ENCODE data around the gene DYNC1H1.
A peak's percentile ranks its signal among the peaks of the same experiment; 100 is the strongest.

The DYNC1H1 gene

DNA sequence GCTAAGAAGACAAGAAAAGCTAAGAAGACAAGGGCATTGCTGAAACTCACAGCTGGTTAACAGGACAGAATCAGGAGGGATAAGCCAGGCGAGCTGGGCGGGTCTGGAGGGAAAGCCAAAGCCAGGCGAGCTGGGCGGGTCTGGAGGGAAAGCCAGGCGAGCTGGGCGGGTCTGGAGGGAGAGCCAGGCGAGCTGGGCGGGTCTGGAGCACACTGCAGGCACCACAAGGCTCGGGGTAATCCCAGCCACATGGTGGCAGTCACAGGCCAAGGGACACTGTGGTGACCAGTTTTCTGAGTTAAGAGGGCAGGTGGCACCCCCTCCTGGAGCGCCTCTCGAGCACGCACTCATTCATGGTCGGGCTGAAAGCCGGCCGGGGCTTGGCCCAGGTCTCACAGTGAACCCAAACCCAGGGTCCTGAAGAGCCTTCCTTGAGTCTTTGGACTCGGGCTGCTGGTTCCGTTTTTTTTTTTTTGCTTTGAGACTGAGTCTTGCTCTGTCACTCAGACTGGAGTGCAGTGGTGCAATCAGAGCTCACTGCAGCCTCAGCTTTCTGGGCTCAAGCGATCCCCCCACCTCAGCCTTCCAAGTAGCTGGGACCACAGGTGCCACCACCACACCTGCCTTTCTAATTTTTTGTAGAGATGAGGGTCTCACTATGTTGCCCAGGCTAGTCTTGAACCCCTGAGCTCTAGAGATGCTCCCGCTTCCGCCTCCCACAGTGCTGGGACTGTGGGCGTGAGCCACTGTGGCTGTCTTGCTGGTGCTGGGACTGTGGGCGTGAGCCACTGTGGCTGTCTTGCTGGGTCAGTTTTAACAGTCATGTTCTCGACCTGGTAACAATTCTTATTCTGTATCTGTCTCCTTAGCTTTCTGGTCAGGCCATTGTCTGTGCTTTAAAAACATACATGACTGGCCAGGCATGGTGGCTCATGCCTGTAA lies 82.2 kb downstream of the DYNC1H1 start (continued):
- peak; percentile 32; the same call in 1 of the 2 replicates for TF ChIP-seq PRDM1 (tag by site-specific recombination; IDR thresholded peaks at IDR 0.05)
- no peak for TF ChIP-seq ZNF146 (tag by site-specific recombination; IDR thresholded peaks at IDR 0.05)
- TF ChIP-seq ZNF623 (tag by site-specific recombination; IDR thresholded peaks at IDR 0.05): no peak
- TF ChIP-seq, protein P1, sequence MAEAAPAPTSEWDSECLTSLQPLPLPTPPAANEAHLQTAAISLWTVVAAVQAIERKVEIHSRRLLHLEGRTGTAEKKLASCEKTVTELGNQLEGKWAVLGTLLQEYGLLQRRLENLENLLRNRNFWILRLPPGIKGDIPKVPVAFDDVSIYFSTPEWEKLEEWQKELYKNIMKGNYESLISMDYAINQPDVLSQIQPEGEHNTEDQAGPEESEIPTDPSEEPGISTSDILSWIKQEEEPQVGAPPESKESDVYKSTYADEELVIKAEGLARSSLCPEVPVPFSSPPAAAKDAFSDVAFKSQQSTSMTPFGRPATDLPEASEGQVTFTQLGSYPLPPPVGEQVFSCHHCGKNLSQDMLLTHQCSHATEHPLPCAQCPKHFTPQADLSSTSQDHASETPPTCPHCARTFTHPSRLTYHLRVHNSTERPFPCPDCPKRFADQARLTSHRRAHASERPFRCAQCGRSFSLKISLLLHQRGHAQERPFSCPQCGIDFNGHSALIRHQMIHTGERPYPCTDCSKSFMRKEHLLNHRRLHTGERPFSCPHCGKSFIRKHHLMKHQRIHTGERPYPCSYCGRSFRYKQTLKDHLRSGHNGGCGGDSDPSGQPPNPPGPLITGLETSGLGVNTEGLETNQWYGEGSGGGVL (tag by site-specific recombination; IDR thresholded peaks at IDR 0.05): no peak
- TF ChIP-seq, protein P2, sequence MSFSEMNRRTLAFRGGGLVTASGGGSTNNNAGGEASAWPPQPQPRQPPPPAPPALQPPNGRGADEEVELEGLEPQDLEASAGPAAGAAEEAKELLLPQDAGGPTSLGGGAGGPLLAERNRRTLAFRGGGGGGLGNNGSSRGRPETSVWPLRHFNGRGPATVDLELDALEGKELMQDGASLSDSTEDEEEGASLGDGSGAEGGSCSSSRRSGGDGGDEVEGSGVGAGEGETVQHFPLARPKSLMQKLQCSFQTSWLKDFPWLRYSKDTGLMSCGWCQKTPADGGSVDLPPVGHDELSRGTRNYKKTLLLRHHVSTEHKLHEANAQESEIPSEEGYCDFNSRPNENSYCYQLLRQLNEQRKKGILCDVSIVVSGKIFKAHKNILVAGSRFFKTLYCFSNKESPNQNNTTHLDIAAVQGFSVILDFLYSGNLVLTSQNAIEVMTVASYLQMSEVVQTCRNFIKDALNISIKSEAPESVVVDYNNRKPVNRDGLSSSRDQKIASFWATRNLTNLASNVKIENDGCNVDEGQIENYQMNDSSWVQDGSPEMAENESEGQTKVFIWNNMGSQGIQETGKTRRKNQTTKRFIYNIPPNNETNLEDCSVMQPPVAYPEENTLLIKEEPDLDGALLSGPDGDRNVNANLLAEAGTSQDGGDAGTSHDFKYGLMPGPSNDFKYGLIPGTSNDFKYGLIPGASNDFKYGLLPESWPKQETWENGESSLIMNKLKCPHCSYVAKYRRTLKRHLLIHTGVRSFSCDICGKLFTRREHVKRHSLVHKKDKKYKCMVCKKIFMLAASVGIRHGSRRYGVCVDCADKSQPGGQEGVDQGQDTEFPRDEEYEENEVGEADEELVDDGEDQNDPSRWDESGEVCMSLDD (tag by site-specific recombination; IDR thresholded peaks at IDR 0.05): no peak
- peak; percentile 50; the same call in 1 of the 2 replicates for TF ChIP-seq SP3 (tag by site-specific recombination; IDR thresholded peaks at IDR 0.05)
- no peak for TF ChIP-seq ZNF202 (tag by site-specific recombination; IDR thresholded peaks at IDR 0.05; ENCODE audit: borderline replicate concordance)
- no peak for TF ChIP-seq ZNF211 (tag by site-specific recombination; IDR thresholded peaks at IDR 0.05; ENCODE audit: low read depth)

DNA sequence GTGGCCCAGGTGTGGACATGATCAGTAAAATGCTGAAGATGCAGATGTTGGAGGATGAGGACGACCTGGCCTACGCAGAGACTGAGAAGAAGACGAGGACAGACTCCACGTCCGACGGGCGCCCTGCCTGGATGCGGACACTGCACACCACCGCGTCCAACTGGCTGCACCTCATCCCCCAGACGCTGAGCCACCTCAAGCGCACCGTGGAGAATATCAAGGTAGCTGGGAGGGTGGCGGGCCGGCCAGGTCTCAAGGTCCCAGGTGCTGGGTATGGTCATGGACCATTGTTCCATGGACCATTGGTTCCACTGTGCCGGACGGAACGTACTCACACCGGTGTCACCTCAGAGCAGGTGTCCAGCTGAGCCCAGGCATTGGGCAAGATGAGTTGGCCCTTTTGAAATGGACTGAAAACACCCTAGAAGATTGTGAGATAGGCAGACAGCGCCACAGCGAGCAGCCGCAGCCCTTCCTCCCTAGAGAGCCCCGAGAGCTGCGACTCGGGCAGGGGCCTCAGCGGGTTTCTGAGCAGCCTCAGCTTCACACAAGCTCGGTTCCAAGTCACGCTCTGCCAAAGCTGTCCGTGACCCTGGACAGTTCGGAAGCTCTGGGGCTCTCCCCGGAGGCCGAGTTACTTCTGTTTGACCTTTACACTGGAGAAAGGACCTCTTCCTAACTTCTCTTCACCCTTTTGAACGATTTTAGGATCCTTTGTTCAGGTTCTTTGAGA lies 83.6 kb downstream of the DYNC1H1 start:
- no peak for TF ChIP-seq ZNF514 (tag by site-specific recombination; IDR thresholded peaks at IDR 0.05)
- no peak for TF ChIP-seq ZXDB (tag by site-specific recombination; IDR thresholded peaks at IDR 0.05)
- TF ChIP-seq ZNF677 (tag by site-specific recombination; IDR thresholded peaks at IDR 0.05): no peak
- TF ChIP-seq MEIS1 (CRISPR knock-in tag; IDR thresholded peaks at IDR 0.05; ENCODE audit: borderline replicate concordance): no peak
- no peak for TF ChIP-seq ZNF266 (tag by site-specific recombination; IDR thresholded peaks at IDR 0.05; ENCODE audit: low read depth)
- no peak for TF ChIP-seq ZNF624 (tag by site-specific recombination; IDR thresholded peaks at IDR 0.05)
- TF ChIP-seq ZNF138 (tag by site-specific recombination; IDR thresholded peaks at IDR 0.05; ENCODE audit: borderline replicate concordance): no peak
- no peak for TF ChIP-seq ZNF596 (tag by site-specific recombination; IDR thresholded peaks at IDR 0.05)
- H3K36me3 ChIP-seq (ENCODE audit: control insufficient read depth in 2 of 2, insufficient read depth in 1 of 2, low read length in 2 of 2): peaks cover 46 to 89% of the 10 kb centered on the region in 2 experiments
- H3K4me3 ChIP-seq (ENCODE audit: low read depth, low read length): no peak overlapping the region
- ChIA-PET CTCF (interaction anchor here (0.6 to 2.3 kb wide), 3 partner anchors 10 to 353 kb away, joined by 4 to 9 read pairs (median 5); no protein-coding TSS in a partner anchor), POLR2A (no interaction called here)
- H3K9me3 ChIP-seq (ENCODE audit: control insufficient read depth, insufficient read depth, low read depth, low read length): no peaks in the 10 kb centered on the region
- no peak overlapping the region for H3K27ac ChIP-seq (ENCODE audit: extremely low read depth, low read depth, low read length)
- H3K4me1 ChIP-seq (ENCODE audit: control insufficient read depth, insufficient read depth, low read length): no peaks in the 10 kb centered on the region; the same call in 1 of the 2 replicates
